Nephron progenitor cell (in vitro differentiated cells): ENCODE measurements around the gene MACF1.

Source experiments
- DNase-seq: peaks from one replicate; pipeline ENCODE4 v3.0.0; 2021
- H3K27ac Mint-ChIP-seq: 2 replicates; pipeline ENCODE4 v1.8.0; 2021; ENCODE audit warnings: mild to moderate bottlenecking, moderate library complexity, mixed read lengths
- H3K27me3 Mint-ChIP-seq: 2 replicates; pipeline ENCODE4 v1.8.0; 2021; ENCODE audit warnings: mild to moderate bottlenecking, low read depth, mixed read lengths; ENCODE audit not compliant: poor library complexity
- H3K36me3 Mint-ChIP-seq: 2 replicates; pipeline ENCODE4 v1.8.0; 2021; ENCODE audit warnings: low read depth, mixed read lengths
- H3K4me1 Mint-ChIP-seq: 2 replicates; pipeline ENCODE4 v1.8.0; 2021; ENCODE audit warnings: mixed read lengths
- H3K4me3 Mint-ChIP-seq: 2 replicates; pipeline ENCODE4 v1.8.0; 2021; ENCODE audit warnings: mild to moderate bottlenecking, moderate library complexity, mixed read lengths
- H3K9me3 Mint-ChIP-seq: 2 replicates; pipeline ENCODE4 v1.8.0; 2021; ENCODE audit warnings: mild to moderate bottlenecking, moderate library complexity, mixed read lengths
- TF ChIP-seq, protein P1 (sequence below): fragments of 200-600 bp; sonication (generic); IDR thresholded peaks from 2 replicates; pipeline ENCODE4 v1.5.0; 2021; ENCODE audit warnings: antibody characterized with exemption

MACF1 gene

DNA sequence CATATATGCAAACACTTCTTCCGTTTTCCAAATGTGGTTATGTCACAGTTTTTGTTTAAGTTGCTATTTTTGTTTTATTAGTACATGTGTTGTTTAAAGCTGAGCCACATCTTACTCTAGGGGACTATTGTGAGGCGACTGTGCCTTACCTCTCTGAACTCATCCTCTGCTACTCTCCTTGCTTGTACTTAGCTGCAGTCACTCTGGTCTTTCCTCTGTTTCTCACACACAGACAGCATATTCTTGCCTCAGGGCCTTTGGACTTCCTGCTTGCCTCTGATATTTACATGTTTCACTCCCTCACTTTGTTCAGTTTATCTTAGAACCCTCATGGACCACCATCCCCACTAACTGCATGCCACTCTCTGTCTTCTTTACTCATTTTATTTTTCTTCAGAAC, 101.1 kb downstream of the MACF1 start:
- Mint-ChIP-seq H3K27ac (peak overlapping the region; percentile 81), H3K4me1 (no peaks in the 10 kb centered on the region), H3K36me3 (peaks cover 81% of the 10 kb centered on the region), H3K9me3 (no peaks in the 10 kb centered on the region), H3K27me3 (no peaks in the 10 kb centered on the region), H3K4me3 (no peak overlapping the region)
- DNase-seq = no peak
- TF ChIP-seq, protein P1, sequence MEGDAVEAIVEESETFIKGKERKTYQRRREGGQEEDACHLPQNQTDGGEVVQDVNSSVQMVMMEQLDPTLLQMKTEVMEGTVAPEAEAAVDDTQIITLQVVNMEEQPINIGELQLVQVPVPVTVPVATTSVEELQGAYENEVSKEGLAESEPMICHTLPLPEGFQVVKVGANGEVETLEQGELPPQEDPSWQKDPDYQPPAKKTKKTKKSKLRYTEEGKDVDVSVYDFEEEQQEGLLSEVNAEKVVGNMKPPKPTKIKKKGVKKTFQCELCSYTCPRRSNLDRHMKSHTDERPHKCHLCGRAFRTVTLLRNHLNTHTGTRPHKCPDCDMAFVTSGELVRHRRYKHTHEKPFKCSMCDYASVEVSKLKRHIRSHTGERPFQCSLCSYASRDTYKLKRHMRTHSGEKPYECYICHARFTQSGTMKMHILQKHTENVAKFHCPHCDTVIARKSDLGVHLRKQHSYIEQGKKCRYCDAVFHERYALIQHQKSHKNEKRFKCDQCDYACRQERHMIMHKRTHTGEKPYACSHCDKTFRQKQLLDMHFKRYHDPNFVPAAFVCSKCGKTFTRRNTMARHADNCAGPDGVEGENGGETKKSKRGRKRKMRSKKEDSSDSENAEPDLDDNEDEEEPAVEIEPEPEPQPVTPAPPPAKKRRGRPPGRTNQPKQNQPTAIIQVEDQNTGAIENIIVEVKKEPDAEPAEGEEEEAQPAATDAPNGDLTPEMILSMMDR = no peak

DNA sequence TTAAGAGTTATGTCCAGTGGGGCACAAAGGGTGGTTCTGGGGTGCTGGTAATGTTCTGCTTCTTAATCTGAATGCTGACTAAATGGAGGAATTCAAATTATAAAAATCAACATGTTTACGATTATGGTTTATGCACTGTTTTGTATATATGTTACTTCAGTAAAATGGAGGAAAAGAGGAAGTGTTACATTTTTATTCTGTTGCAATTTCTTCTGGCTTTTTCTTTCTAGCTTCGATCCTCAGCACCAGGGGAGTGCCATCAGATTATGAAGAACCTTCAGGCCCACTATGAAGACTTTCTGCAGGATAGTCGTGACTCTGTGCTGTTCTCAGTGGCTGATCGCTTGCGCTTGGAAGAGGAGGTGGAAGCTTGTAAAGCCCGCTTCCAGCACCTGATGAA, 105.5 kb downstream of the MACF1 start:
- no peaks in the 10 kb centered on the region for H3K27me3 Mint-ChIP-seq
- peaks cover 79% of the 10 kb centered on the region for H3K36me3 Mint-ChIP-seq
- no peak overlapping the region for H3K27ac Mint-ChIP-seq
- no peaks in the 10 kb centered on the region for H3K4me1 Mint-ChIP-seq
- no peaks in the 10 kb centered on the region for H3K9me3 Mint-ChIP-seq
- no peak overlapping the region for H3K4me3 Mint-ChIP-seq
- DNase-seq = no peak
- TF ChIP-seq, protein P1 = no peak

DNA sequence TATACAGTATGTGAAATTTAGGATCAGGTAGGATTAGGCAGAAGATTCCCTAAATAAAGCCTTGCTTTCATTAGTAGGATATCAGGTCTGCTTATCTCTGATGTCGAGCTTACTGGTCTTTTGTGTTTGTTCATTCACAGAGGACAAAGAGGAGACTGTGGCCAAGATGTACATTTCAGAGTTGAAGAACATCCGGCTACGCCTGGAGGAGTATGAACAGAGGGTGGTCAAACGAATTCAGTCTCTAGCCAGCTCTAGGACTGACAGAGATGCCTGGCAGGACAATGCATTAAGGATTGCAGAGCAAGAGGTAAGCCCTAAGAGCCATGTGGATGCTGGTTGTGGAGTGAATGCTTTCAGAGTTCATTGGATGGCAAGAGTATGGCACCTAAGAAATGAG, 106.2 kb downstream of the MACF1 start:
- H3K36me3 Mint-ChIP-seq = peaks cover 80% of the 10 kb centered on the region
- no peaks in the 10 kb centered on the region for H3K9me3 Mint-ChIP-seq
- H3K27ac Mint-ChIP-seq = no peak overlapping the region
- H3K4me3 Mint-ChIP-seq = no peak overlapping the region
- TF ChIP-seq, protein P1 = no peak
- no peaks in the 10 kb centered on the region for H3K4me1 Mint-ChIP-seq
- no peaks in the 10 kb centered on the region for H3K27me3 Mint-ChIP-seq
- no peak for DNase-seq

DNA sequence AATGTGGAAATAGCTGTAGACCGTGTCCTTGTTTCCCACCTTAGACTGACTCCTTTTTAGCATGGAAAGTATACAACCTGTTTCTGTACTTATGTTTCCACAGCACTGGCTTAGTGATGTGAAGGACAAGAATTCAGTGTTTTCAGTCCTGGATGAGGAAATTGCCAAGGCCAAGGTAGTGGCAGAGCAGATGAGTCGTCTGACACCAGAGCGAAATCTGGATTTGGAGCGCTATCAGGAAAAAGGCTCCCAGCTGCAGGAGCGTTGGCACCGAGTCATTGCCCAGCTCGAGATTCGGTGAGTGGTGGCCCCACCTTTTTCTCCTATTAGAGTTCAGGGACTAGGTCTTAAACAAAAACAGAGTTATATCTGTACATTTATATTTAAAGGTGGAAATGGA, 112.6 kb downstream of the MACF1 start:
- H3K9me3 Mint-ChIP-seq = no peaks in the 10 kb centered on the region

DNA sequence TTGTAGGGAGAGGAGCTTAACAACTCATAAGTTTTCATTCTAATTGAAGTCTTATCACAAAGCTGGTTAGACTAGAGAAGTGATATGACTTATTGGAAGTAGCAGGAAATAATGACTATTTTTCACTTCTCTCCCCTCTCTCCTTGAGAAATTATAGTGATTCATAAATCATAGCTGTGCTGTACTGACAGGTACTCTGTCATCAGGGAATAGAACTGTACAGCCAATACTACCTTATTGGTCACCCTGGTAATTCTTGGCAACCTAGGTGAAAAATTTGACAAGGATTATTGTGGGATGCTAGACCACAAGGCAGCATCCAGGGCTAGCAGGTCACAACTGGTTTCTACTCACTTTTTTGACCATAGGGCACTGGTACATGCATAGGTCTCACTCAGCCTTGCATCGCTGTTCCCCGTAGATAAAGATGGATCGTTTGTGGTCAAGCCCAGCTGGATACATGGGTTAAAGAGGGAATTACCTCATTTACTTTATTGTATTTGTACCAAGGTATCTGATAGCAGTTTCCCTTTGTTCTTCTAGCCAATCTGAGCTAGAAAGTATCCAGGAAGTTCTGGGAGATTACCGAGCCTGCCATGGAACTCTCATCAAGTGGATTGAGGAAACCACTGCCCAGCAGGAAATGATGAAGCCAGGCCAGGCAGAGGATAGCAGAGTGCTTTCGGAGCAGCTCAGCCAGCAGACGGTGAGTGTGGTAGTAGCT, 113.6 kb downstream of the MACF1 start:
- Mint-ChIP-seq H3K27me3 (no peaks in the 10 kb centered on the region), H3K27ac (peak overlapping the region; percentile 21), H3K4me3 (no peak overlapping the region), H3K9me3 (no peaks in the 10 kb centered on the region), H3K36me3 (peaks cover 77% of the 10 kb centered on the region), H3K4me1 (no peaks in the 10 kb centered on the region)
- TF ChIP-seq, protein P1 = no peak
- no peak for DNase-seq

More for the DNA sequence above, 112.6 kb downstream of the MACF1 start:
- no peak for DNase-seq
- peaks cover 76% of the 10 kb centered on the region for H3K36me3 Mint-ChIP-seq
- H3K27me3 Mint-ChIP-seq = no peaks in the 10 kb centered on the region
- peak overlapping the region; percentile 6 for H3K27ac Mint-ChIP-seq
- TF ChIP-seq, protein P1 = no peak
- no peak overlapping the region for H3K4me3 Mint-ChIP-seq
- H3K4me1 Mint-ChIP-seq = no peaks in the 10 kb centered on the region

DNA sequence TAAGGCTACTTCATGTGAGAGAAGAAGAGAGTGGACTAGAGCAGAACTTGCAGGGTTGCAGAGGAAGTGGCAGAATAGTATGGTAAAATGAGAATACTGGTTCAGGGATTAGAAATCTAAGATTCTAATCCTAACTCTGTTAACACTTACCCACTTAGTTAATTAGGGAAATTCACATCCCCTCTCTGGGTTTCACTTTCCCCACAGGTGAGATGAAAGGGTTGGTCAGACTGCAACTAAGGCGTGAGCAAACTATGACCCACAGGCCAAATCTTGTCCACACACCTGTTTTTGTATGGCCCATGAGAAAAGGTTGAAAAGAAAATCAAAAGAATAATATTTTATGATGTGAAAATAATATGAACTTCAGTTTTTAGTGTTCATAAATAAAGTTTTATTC, 117.5 kb downstream of the MACF1 start:
- TF ChIP-seq, protein P1 = no peak
- no peak overlapping the region for H3K27ac Mint-ChIP-seq
- H3K4me1 Mint-ChIP-seq = no peaks in the 10 kb centered on the region
- no peak for DNase-seq
- H3K9me3 Mint-ChIP-seq = no peaks in the 10 kb centered on the region
- no peak overlapping the region for H3K4me3 Mint-ChIP-seq
- peaks cover 51% of the 10 kb centered on the region for H3K36me3 Mint-ChIP-seq
- no peaks in the 10 kb centered on the region for H3K27me3 Mint-ChIP-seq
